K562 (cell line): Measurements from ENCODE around the gene FREM1. TPM values are rescaled to one million over a fixed set of nuclear protein-coding genes. Genes with fewer than 3 reads are reported as not detected.

ENCODE experiments used
- ATAC-seq: fragments of 200-7000 bp; cut with Tn5 transposase; 3 replicates; pipeline ENCODE4 v1.9.1; 2020; ENCODE audit warnings: moderate library complexity
- BruUV-seq: library from RNA; stranded (reverse); fragments of 400-500 nt; replicated peaks from 2 replicates; lab custom pipeline; 2021; lab: Mats Ljungman, UMichigan
- CTCF ChIA-PET: fragments of 300-600 bp; formaldehyde crosslinking; extraction: SDS; loops from one replicate; lab custom pipeline; 2021; ENCODE audit warnings: low intra/inter-chr PET ratio; lab: Yijun Ruan, JAX
- POLR2A ChIA-PET: fragments of 300-600, 350-650 bp; sonication (Branson Sonifier 250); formaldehyde crosslinking; extraction: SDS; loops from one replicate; lab custom pipeline; 2021; ENCODE audit warnings: antibody characterized with exemption, inconsistent platforms; lab: Yijun Ruan, JAX
- DNase-seq, 4 experiments: peaks; one replicate each; pipeline versions ENCODE4 v3.0.0 to v3.0.0-alpha.2; 2011 to 2018; ENCODE audit warnings: low spot score in 3 of 4, mixed read lengths in 3 of 4; ENCODE audit errors: extremely low read depth in 1 of 4
- FAIRE-seq: peaks from 2 replicates; lab custom pipeline; 2011; peaks lifted over from hg19 to GRCh38; lab: Jason Lieb, UNC
- H2AFZ ChIP-seq: 2 replicates; pipeline ENCODE4 v1.6.0; 2011; ENCODE audit warnings: low read depth, low read length, control low read depth, inconsistent platforms
- H3K27ac ChIP-seq: fragments of 200-600 bp; 3 replicates; pipeline ENCODE4 v1.8.0; 2011; ENCODE audit warnings: low read depth, mild to moderate bottlenecking, control low read depth, inconsistent platforms, low read length, moderate library complexity, mixed read lengths; ENCODE audit errors: extremely low read depth
- H3K27me3 ChIP-seq, 2 experiments: fragments of 300-600 bp in 1 of 2; 2 replicates in 1 of 2; 3 replicates in 1 of 2; pipeline versions ENCODE4 v1.6.0 to v1.8.0; 2011; ENCODE audit warnings: inconsistent platforms in 2 of 2, low read length in 2 of 2, mild to moderate bottlenecking in 1 of 2, mixed read lengths in 1 of 2, moderate library complexity in 1 of 2; ENCODE audit not compliant: control insufficient read depth in 2 of 2, insufficient read depth in 2 of 2
- H3K36me3 ChIP-seq: fragments of 300-600 bp; 3 replicates; pipeline ENCODE4 v1.8.0; 2011; ENCODE audit warnings: mild to moderate bottlenecking, low read length, inconsistent platforms; ENCODE audit not compliant: control insufficient read depth, insufficient read depth
- H3K4me1 ChIP-seq, 2 experiments: fragments of 200-600 bp in 1 of 2; replicated peaks in 1 of 2; 2 replicates in 1 of 2; 3 replicates in 1 of 2; pipeline versions ENCODE4 v1.5.1 to v1.8.0; 2011; ENCODE audit warnings: inconsistent platforms in 2 of 2, low read length in 2 of 2, mild to moderate bottlenecking in 1 of 2, mixed read lengths in 1 of 2, moderate library complexity in 1 of 2; ENCODE audit not compliant: control insufficient read depth in 2 of 2, insufficient read depth in 2 of 2
- H3K4me2 ChIP-seq: 2 replicates; pipeline ENCODE4 v1.6.1; 2011; ENCODE audit warnings: low read length, control low read depth, inconsistent platforms, mixed read lengths; ENCODE audit not compliant: insufficient read depth
- H3K4me3 ChIP-seq: fragments of 200-600 bp; sonication (generic), shearing (Covaris generic); 2 replicates; pipeline ENCODE4 v1.5.1; 2016; ENCODE audit warnings: control low read depth, inconsistent platforms
- H3K79me2 ChIP-seq: fragments of 200-600 bp; 3 replicates; pipeline ENCODE4 v1.8.0; 2011; ENCODE audit warnings: low read length, inconsistent platforms; ENCODE audit not compliant: control insufficient read depth, insufficient read depth
- H3K9ac ChIP-seq, 2 experiments: 2 replicates each; pipeline versions ENCODE4 v1.6.0 to v1.6.1; 2011; ENCODE audit warnings: low read depth in 2 of 2, low read length in 2 of 2, control low read depth in 1 of 2, inconsistent platforms in 1 of 2, mild to moderate bottlenecking in 1 of 2, mixed read lengths in 1 of 2; ENCODE audit not compliant: insufficient read depth in 1 of 2
- H3K9me1 ChIP-seq: one replicate; pipeline ENCODE4 v1.6.0; 2011; ENCODE audit warnings: inconsistent platforms, mild to moderate bottlenecking, low read length, moderate library complexity; ENCODE audit not compliant: control insufficient read depth, insufficient read depth
- H3K9me3 ChIP-seq: replicated peaks from 2 replicates; pipeline ENCODE4 v1.5.1; 2011; ENCODE audit warnings: low read depth, low read length, inconsistent platforms; ENCODE audit not compliant: control insufficient read depth, insufficient read depth
- H4K20me1 ChIP-seq: replicated peaks from 2 replicates; pipeline ENCODE4 v1.6.1; 2011; ENCODE audit warnings: low read length, inconsistent platforms, mixed read lengths; ENCODE audit not compliant: control insufficient read depth, insufficient read depth
- C11orf30 ChIP-seq: fragments of 450-650 bp; IDR thresholded peaks from 2 replicates; pipeline ENCODE4 v1.6.1; 2016; ENCODE audit warnings: low read depth, mild to moderate bottlenecking
- NFIC ChIP-seq: fragments of 450-650 bp; IDR thresholded peaks from 2 replicates; pipeline ENCODE4 v1.6.1; 2017; ENCODE audit warnings: mild to moderate bottlenecking, inconsistent platforms
- REST ChIP-seq, 2 experiments: fragments of 450-650 bp; formaldehyde crosslinking in 1 of 2; IDR thresholded peaks; 2 replicates each; pipeline versions ENCODE4 v1.4.0 to v1.6.1; 2014 to 2020; ENCODE audit warnings: mild to moderate bottlenecking in 2 of 2, borderline replicate concordance in 1 of 2, low read depth in 1 of 2
- SAP30 ChIP-seq: fragments of 200-600 bp; sonication (generic); IDR thresholded peaks from 2 replicates; pipeline ENCODE4 v1.6.1; 2012; ENCODE audit warnings: borderline replicate concordance, low read depth, mild to moderate bottlenecking, moderate library complexity, low read length, control low read depth, inconsistent platforms; ENCODE audit not compliant: insufficient read depth, poor library complexity, severe bottlenecking
- ZHX1 ChIP-seq: fragments of 150-350 bp; conservative IDR thresholded peaks from 2 replicates; pipeline ENCODE4 v1.6.1; 2014; ENCODE audit warnings: low read length
- ZNF253 ChIP-seq: fragments of 250-450 bp; sonication (Bioruptor Pico); conservative IDR thresholded peaks from 2 replicates; pipeline ENCODE4 v1.6.1; 2021; ENCODE audit warnings: mild to moderate bottlenecking
- ZNF398 ChIP-seq: fragments of 250-450 bp; sonication (Bioruptor Pico); IDR thresholded peaks from 2 replicates; pipeline ENCODE4 v1.8.0; 2021; ENCODE audit warnings: moderate library complexity, mild to moderate bottlenecking, inconsistent platforms
- ZNF717 ChIP-seq: fragments of 250-450 bp; sonication (Bioruptor Pico); IDR thresholded peaks from 2 replicates; pipeline ENCODE4 v1.5.0; 2021
- WGBS: fragments of 100-300 bp; shearing (Covaris generic); methylation state at CpG from one replicate; pipeline ENCODE4 v1.1.6; 2016; ENCODE audit warnings: low coverage, mixed read lengths; ENCODE audit not compliant: insufficient coverage; ENCODE audit errors: missing lambda C conversion rate; 5-methylcytosine and 5-hydroxymethylcytosine counted together
- in situ Hi-C: fragments of 300-500 bp; cut with MboI; formaldehyde crosslinking; loops from 4 replicates; pipeline ENCODE4 v1.15.0; 2018; ENCODE audit warnings: inconsistent platforms, mixed read lengths
- intact Hi-C: fragments of 100-400 bp; cut with micrococcal nuclease; formaldehyde crosslinking; loops from 2 replicates; pipeline ENCODE4 v1.14.2; 2022
- polyA plus RNA-seq, 8 experiments: library from polyadenylated mRNA; depleted of rRNA in 4 of 8; stranded (reverse) in 5 of 8; unstranded in 3 of 8; fragments of >200 nt; fragmentation: Nextera tagmentation in 2 of 8; fragmentation: Illumina TruSeq in 1 of 8; extraction: Ambion mirVana in 2 of 8; extraction: Trizol in 1 of 8; gene quantifications; 2 replicates each; pipeline versions ENCODE4 v1.2.1 to v1.2.3, GENCODE V29; 2011 to 2014; ENCODE audit warnings: inconsistent platforms in 1 of 8, missing spikeins in 1 of 8
- total RNA-seq, 7 experiments: library from RNA; depleted of rRNA in 6 of 7; stranded (reverse); fragments of >200 nt in 6 of 7; fragmentation: Illumina TruSeq in 2 of 7; extraction: Trizol in 2 of 7; gene quantifications; 2 replicates each; pipeline versions ENCODE4 v1.2.1 to v1.2.3, GENCODE V29; 2011 to 2021; ENCODE audit warnings: low replicate concordance in 1 of 7

The FREM1 gene
- total and polyA plus RNA-seq, 9 of the 15 experiments (the other 6 are each of a cell fraction or from before 2014, with no cell fraction given): 0.03 to 0.24 (median 0.13) TPM; not detected in 2

GRCh38 chr9:14822666-14823065, 87.6 kb downstream of the FREM1 start (continued):
- TF ChIP-seq ZHX1: no peak
- no peak for TF ChIP-seq ZNF398 (CRISPR knock-in tag)
- no peak for TF ChIP-seq ZNF253

GRCh38 chr9:14819183-14819582, 91.0 kb downstream of the FREM1 start:
- no peak overlapping the region for H2AFZ ChIP-seq
- POLR2A ChIA-PET: interaction anchor here (0.6 kb wide), 1 partner anchor 568 kb away, joined by 3 read pairs; no protein-coding TSS in a partner anchor
- TF ChIP-seq NFIC (no peak), C11orf30 (no peak), ZNF717 (CRISPR knock-in tag) (no peak), SAP30 (no peak), REST (IDR thresholded peaks at IDR 0.05; ENCODE audit: borderline replicate concordance) (no peak), REST (CRISPR knock-in tag; IDR thresholded peaks at IDR 0.05; ENCODE audit: low read depth) (no peak)

More at GRCh38 chr9:14819183-14819582, 91.0 kb downstream of the FREM1 start:
- no peaks in the 10 kb centered on the region for H3K36me3 ChIP-seq
- DNase-seq (no peak), ATAC-seq (no peak), FAIRE-seq (no peak)
- H3K9me1 ChIP-seq: no peaks in the 10 kb centered on the region
- H3K79me2 ChIP-seq: no peaks in the 10 kb centered on the region
- no peaks in the 10 kb centered on the region for H3K4me1 ChIP-seq
- intact Hi-C loops (no loop called here), in situ Hi-C loops (no loop called here)
- no peaks in the 10 kb centered on the region for H3K9me3 ChIP-seq
- no peaks in the 10 kb centered on the region for H4K20me1 ChIP-seq
- no peaks in the 10 kb centered on the region for H3K27me3 ChIP-seq
- no peak overlapping the region for H3K4me2 ChIP-seq
- no peak overlapping the region for H3K9ac ChIP-seq
- no peak overlapping the region for H3K4me3 ChIP-seq
- CTCF ChIA-PET: no interaction called here
- no peak overlapping the region for H3K27ac ChIP-seq
- no TSS peak for BruUV-seq
- 0% methylated on average over 3 of the region's 4 CpGs for WGBS
